HG02885 (cell line): ENCODE results near the gene KTN1.
A peak's percentile ranks its signal among the peaks of the same experiment; 100 is the strongest.

ENCODE experiments used
- ATAC-seq: cut with Tn5 transposase; IDR thresholded peaks from one replicate; pipeline ENCODE4 v1.9.1; 2021; ENCODE audit warnings: mild to moderate bottlenecking; ENCODE audit not compliant: unreplicated experiment, poor library complexity

KTN1 gene

DNA sequence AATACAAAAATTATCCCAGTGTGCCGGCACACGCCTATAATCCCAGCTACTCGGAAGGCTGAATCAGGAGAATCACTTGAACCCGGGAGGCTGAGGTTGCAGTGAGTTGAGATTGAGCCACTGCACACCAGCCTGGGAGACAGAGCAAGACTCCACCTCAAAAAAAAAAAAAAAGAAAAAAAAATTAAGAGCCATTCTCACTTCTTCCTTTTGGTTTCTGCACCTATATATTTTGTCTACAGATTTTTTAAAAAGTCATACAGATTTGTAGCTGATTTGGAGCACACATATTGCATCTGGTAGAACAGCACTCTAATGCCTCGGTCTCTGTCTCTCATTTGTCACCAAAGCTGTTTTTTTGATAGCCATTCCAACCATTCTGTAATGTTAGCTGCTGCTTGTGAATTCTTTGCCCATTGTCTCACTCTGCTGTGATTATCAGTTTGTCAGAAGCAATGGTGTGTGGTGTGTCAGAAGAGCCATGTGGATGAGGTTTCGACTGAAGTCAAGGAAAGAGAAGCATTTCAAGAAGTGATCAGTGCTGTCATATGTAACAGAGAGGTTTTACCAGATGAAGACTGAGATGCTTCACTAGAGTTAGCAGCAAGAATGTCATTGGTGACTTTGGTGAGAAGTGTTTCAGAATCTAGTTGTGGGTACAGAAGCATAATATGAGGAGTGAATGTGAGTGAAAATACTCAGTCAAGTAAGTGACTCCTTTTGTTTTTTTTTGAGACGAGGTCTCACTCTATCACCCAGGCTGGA, 8.7 kb upstream of the KTN1 start:
- ATAC-seq, result peak; percentile 73

DNA sequence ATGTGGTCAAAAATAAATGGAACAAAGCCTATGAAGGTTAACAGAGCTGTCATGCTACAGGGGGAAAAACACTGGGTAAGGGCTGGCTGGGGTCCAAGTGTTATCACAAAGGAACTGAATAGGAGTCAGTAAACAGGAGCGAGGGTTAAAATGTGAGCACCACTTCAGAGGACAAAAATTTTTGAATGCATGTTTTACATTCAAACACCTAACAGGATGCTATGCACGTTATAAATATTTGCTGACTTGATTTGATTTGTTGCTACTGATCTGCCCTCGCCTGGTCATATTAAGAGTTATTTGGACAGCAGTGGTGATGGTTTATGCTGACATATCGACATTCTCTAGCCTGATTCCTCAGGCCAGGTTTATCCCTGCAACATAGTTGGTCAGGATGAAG, 7.4 kb upstream of the KTN1 start:
- no peak for ATAC-seq

GRCh38 chr14:55574988-55575387, 5.0 kb upstream of the KTN1 start:
- no peak for ATAC-seq

GRCh38 chr14:55577229-55577628, 2.8 kb upstream of the KTN1 start:
- ATAC-seq, result no peak

DNA sequence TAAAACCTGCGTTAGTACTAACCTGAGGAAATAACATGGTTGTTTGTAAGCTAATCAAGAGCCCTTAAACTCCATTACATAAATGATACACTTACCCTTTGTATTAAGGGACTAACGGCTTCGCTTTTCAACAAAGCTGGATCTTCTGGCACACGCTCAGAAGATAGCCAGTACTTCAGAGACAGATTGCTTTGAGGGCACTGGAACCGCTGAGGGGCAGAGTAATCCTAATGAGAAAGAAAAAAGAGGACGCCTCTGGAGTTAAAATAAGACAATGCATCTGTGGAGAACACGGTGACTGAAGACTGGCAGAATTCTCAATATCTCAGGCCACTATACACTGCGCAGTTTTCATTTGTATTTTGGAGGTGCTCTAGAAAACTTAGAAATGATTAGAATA, 1.5 kb upstream of the KTN1 start:
- ATAC-seq, result no peak

DNA sequence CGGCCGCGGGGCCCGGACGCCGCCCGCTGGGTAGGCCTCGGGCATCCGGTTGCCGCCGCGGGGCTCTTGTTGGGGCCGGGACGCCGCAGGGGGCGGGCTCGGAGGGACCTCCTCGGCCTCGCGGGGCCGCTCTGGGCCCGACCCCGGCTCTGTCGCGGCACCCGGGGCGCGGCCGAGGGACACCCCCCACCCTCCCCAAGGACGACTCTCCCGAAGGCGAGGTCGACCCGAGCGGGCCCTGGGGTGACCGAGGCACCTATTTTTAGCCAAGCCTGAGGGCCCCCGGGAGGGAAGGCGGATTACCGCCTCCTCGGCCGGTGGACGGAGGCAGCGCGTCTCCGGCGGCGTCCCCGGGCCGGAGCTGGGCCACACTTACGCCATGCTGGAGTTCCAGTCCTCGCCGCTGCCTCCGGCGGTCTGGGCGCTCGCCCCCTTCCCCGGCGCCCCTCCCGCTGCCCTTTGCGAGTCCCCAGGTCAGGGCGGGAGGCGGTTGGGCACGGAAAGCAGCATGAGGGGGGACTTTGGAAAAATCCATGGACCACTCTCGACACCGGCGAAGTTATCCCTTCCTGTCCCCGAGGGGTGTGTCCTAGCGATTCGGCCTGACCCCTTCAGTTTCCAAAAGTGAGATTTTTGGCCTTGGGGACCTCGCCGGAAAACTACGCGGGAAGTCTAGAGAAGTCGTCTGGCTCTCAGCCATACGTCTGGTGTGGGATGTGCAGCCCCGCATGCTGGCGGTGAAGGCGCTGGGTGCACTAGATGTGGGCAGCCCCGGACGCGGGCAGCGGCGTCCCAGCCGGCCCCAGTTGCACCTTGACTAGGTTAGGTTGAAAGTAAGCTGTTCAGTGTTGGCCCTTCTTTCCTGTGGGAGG, 699 bp downstream of the KTN1 start:
- ATAC-seq, result peak; percentile 53

DNA sequence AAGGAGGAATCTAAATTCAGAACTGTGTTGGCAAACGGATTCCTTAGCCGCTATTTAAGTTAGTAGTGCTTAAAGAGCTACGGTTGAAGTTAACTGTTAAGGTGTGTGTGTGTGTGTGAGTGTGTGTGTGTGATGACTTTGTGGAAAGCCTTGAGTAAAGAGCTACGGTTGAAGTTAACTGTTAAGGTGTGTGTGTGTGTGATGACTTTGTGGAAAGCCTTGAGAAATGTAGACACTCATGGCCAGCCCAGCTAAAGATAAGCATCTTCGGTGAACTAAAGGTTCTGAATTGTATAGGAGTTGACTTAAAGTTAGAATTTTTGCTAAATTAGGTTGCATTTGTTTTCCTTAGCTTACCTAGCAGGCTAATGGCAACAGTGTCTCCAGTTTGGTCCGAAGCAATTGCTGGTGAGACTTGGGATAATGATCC, 1.4 kb downstream of the KTN1 start:
- ATAC-seq, result no peak

DNA sequence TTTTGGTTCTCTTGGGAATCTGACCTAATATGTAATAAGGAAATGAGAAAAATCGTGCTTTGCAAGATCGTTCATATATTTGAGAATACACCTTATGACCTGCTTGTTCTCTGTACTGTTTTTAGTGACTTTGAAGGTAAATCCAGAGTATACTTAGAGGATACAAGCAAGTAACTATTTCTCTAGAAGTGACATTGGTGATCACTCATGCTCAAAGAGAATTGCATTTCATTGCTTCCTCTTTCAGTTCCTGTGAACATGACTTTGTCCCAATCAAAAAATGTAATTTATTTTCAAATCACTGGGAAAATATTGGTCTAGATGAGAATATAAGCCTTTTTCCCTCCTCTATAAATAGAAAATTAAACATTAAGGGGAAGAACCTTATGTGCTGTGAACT, 2.7 kb downstream of the KTN1 start:
- ATAC-seq, result peak; percentile 22

GRCh38 chr14:55583942-55584468, 4.0 kb downstream of the KTN1 start:
- ATAC-seq, result no peak

- no peak for ATAC-seq
These were observed 5.8 kb downstream of the KTN1 start for GRCh38 chr14:55585854-55586253.

DNA sequence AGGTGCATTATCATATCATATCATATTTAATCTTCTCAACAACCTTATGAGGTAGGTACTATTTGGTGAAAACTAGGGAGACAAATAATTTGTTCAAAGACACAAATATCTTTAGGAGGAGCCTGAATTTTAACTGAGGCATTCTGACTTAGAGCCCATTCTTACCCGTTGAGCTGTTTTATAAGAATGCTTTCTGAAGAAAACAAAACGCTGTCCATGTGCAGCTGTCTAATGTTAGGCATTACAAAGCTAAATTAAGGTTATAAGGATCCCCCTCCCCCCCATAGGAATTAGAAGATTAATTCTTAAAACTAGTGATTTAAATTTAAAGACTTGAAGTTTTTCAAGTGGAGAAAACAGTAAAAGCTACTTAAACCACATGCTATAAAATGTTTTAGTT, 6.4 kb downstream of the KTN1 start:
- no peak for ATAC-seq

DNA sequence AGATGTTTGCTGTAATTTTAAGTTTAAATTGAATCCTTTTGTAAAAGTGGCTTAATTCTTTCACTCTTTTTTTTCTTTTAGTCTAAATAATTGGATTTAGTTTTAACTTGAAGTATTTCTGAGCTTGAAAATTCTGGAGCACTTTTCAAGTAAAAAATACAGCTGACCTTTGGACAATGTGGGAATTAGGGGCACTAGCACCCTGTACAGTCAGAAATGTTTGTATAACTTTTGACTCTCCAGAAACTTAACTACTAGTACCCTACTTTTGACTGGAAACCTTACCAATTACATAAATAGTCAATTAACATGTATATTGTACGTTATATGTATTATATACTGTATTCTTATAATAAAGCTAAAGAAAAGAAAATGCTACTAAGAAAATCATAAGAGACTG, 7.8 kb downstream of the KTN1 start:
- no peak for ATAC-seq

GRCh38 chr14:55588259-55588699, 8.3 kb downstream of the KTN1 start:
- ATAC-seq, result no peak

DNA sequence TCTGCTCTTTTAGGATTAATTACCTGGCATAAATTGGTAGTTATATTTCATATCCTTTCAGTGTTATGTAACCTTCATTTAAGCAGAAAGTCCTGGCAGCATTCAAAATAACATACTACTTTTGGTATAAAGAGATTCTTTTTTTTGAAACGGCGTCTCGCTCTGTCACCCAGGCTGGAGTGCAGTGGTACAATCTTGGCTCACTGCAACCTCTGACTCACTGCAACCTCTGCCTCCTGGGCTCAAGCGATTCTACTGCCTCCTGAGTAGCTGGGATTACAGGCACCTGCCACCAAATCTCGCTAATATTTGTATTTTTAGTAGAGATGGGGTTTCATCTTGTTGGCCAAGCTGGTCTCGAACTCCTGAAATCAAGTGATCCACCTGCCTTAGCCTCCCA, 9.2 kb downstream of the KTN1 start:
- no peak for ATAC-seq

- ATAC-seq, result no peak
These were observed 12.4 kb downstream of the KTN1 start for GRCh38 chr14:55592436-55592835.

GRCh38 chr14:55593698-55594097, 13.7 kb downstream of the KTN1 start:
- ATAC-seq, result no peak

GRCh38 chr14:55599250-55599879, 19.4 kb downstream of the KTN1 start:
- ATAC-seq, result no peak

GRCh38 chr14:55600784-55601561, 21.0 kb downstream of the KTN1 start:
- ATAC-seq, result no peak

DNA sequence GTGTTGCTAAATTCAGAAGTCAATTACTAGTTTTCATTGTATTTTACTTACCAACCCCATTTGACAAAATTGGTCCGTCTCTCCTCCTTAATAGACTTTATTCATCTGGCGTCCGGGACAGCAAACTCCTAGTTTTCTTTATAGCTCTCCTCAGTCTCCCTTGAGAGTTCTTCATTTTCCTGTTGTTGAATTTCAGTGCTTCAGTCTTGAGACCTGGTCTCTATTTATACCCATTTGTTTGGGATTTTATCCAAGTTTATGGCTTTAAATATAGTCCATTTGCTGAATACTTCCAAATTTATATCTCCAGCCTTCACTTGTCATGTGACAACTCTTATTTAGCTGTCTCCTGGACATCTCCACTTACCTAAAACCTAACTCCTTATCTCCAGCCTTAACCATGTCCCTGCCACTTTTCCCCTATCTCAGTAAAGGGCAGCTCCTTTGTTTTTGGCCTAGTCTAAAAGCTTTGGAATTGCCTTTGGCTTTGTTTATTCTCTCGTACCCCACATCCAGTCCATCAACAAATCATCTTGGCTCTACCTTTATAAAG, 23.5 kb downstream of the KTN1 start:
- ATAC-seq, result no peak

- ATAC-seq, result no peak
These were observed 24.5 kb downstream of the KTN1 start for GRCh38 chr14:55604488-55604887.
